H1 (cell line): ENCODE data around the gene CHMP4B. TPM values are rescaled to one million over a fixed set of nuclear protein-coding genes. Genes with fewer than 3 reads are reported as not detected.

Source experiments
- CTCF ChIA-PET: fragments of 300-600 bp; sonication (Branson Sonifier 250); formaldehyde crosslinking; loops from one replicate; lab custom pipeline; 2021; ENCODE audit not compliant: partially characterized antibody; lab: Charles Lee
- POLR2A ChIA-PET: fragments of 300-600 bp; sonication (Branson Sonifier 250); formaldehyde crosslinking; loops from one replicate; lab custom pipeline; 2021; ENCODE audit warnings: inconsistent platforms; ENCODE audit not compliant: partially characterized antibody; lab: Charles Lee
- DNase-seq, 2 experiments: peaks; one replicate each; pipeline versions ENCODE4 v3.0.0 to v3.0.0-alpha.2; 2010 to 2022; ENCODE audit warnings: low spot score in 2 of 2, low read depth in 1 of 2, mixed read lengths in 1 of 2
- FAIRE-seq: peaks from 2 replicates; lab custom pipeline; 2011; peaks lifted over from hg19 to GRCh38; lab: Jason Lieb, UNC
- H2AFZ ChIP-seq: 2 replicates; pipeline ENCODE4 v1.8.1; 2012; ENCODE audit warnings: low read length, inconsistent platforms
- H2AK5ac ChIP-seq: 2 replicates; pipeline ENCODE4 v1.6.1; 2013; ENCODE audit warnings: low read depth, low read length
- H2BK120ac ChIP-seq: replicated peaks from 2 replicates; pipeline ENCODE3; 2013; ENCODE audit warnings: low read depth, low read length, inconsistent platforms
- H2BK12ac ChIP-seq: 2 replicates; pipeline ENCODE4 v1.6.1; 2013; ENCODE audit warnings: low read depth, low read length
- H2BK15ac ChIP-seq: 2 replicates; pipeline ENCODE4 v1.6.1; 2013; ENCODE audit warnings: low read length
- H2BK20ac ChIP-seq: 2 replicates; pipeline ENCODE4 v1.6.1; 2013; ENCODE audit warnings: low read length
- H2BK5ac ChIP-seq: 2 replicates; pipeline ENCODE4 v1.6.1; 2013; ENCODE audit warnings: low read depth, low read length
- H3K14ac ChIP-seq: 2 replicates; pipeline ENCODE4 v1.6.1; 2013; ENCODE audit warnings: inconsistent platforms; ENCODE audit not compliant: insufficient read length
- H3K18ac ChIP-seq: 2 replicates; pipeline ENCODE4 v1.6.1; 2013; ENCODE audit warnings: low read length; ENCODE audit errors: extremely low read depth
- H3K23ac ChIP-seq: 2 replicates; pipeline ENCODE4 v1.6.1; 2013; ENCODE audit warnings: inconsistent platforms; ENCODE audit not compliant: insufficient read length
- H3K23me2 ChIP-seq: 2 replicates; pipeline ENCODE4 v1.6.1; 2013; ENCODE audit warnings: low read depth, low read length
- H3K27ac ChIP-seq: 2 replicates; pipeline ENCODE4 v1.6.1; 2011; ENCODE audit warnings: low read depth, low read length, inconsistent platforms
- H3K27me3 ChIP-seq, 4 experiments: replicated peaks in 1 of 4; 1 replicate in 1 of 4; 2 replicates in 3 of 4; pipeline versions ENCODE4 v1.6.1 to v1.8.1; 2011 to 2013; ENCODE audit warnings: low read length in 3 of 4, mild to moderate bottlenecking in 3 of 4, inconsistent platforms in 2 of 4, mixed read lengths in 2 of 4, moderate library complexity in 1 of 4; ENCODE audit not compliant: control insufficient read depth in 3 of 4, insufficient read depth in 3 of 4; ENCODE audit errors: extremely low read depth in 1 of 4
- H3K36me3 ChIP-seq, 4 experiments: 2 replicates each; pipeline versions ENCODE4 v1.6.1 to v1.8.1; 2011 to 2013; ENCODE audit warnings: mild to moderate bottlenecking in 4 of 4, low read length in 3 of 4, moderate library complexity in 2 of 4, control low read depth in 1 of 4, inconsistent platforms in 1 of 4; ENCODE audit not compliant: insufficient read depth in 4 of 4, control insufficient read depth in 2 of 4
- H3K4ac ChIP-seq: replicated peaks from 2 replicates; pipeline ENCODE3; 2013; ENCODE audit warnings: low read length, low read depth, mixed read lengths, inconsistent platforms; ENCODE audit not compliant: insufficient read length
- H3K4me1 ChIP-seq, 4 experiments: replicated peaks in 1 of 4; 1 replicate in 1 of 4; 2 replicates in 3 of 4; pipeline versions ENCODE4 v1.6.1 to v1.8.1; 2011 to 2013; ENCODE audit warnings: low read length in 3 of 4, inconsistent platforms in 2 of 4, mixed read lengths in 1 of 4; ENCODE audit not compliant: insufficient read depth in 4 of 4, control insufficient read depth in 3 of 4
- H3K4me2 ChIP-seq, 2 experiments: 2 replicates each; pipeline versions ENCODE4 v1.6.1 to v1.8.1; 2011 to 2013; ENCODE audit warnings: low read depth in 2 of 2, low read length in 2 of 2, control low read depth in 1 of 2, inconsistent platforms in 1 of 2, mild to moderate bottlenecking in 1 of 2; ENCODE audit not compliant: insufficient read depth in 1 of 2
- H3K4me3 ChIP-seq, 4 experiments: fragments of 200-600, 300-600 bp in 1 of 4; sonication (generic), shearing (Covaris generic), sonication (Bioruptor Twin) in 1 of 4; 2 replicates each; pipeline versions ENCODE4 v1.5.1 to v1.8.1; 2011 to 2016; ENCODE audit warnings: low read length in 4 of 4, low read depth in 3 of 4, control low read depth in 2 of 4, inconsistent platforms in 2 of 4, mild to moderate bottlenecking in 2 of 4, mixed read lengths in 1 of 4, moderate library complexity in 1 of 4; ENCODE audit not compliant: insufficient read depth in 2 of 4; ENCODE audit errors: extremely low read depth in 1 of 4
- H3K56ac ChIP-seq: replicated peaks from 2 replicates; pipeline ENCODE3; 2013; ENCODE audit warnings: low read depth, mild to moderate bottlenecking, mixed read lengths, low read length, inconsistent platforms; ENCODE audit not compliant: insufficient read length
- H3K79me1 ChIP-seq: 2 replicates; pipeline ENCODE4 v1.6.1; 2013; ENCODE audit warnings: low read depth, low read length, control low read depth
- H3K79me2 ChIP-seq, 2 experiments: 2 replicates each; pipeline versions ENCODE4 v1.6.1 to v1.8.1; 2012 to 2013; ENCODE audit warnings: low read length in 2 of 2, mild to moderate bottlenecking in 2 of 2, inconsistent platforms in 1 of 2; ENCODE audit not compliant: insufficient read depth in 2 of 2, control insufficient read depth in 1 of 2
- H3K9ac ChIP-seq, 4 experiments: replicated peaks in 1 of 4; 1 replicate in 1 of 4; 2 replicates in 3 of 4; pipeline versions ENCODE4 v1.6.1 to v1.8.1; 2011 to 2013; ENCODE audit warnings: low read depth in 3 of 4, low read length in 3 of 4, control low read depth in 2 of 4, mild to moderate bottlenecking in 2 of 4, moderate library complexity in 2 of 4, inconsistent platforms in 1 of 4; ENCODE audit errors: extremely low read depth in 1 of 4
- H3K9me3 ChIP-seq, 2 experiments: 2 replicates each; pipeline versions ENCODE4 v1.6.1 to v1.8.1; 2012 to 2013; ENCODE audit warnings: mild to moderate bottlenecking in 2 of 2, moderate library complexity in 2 of 2, control low read depth in 1 of 2, inconsistent platforms in 1 of 2, low read depth in 1 of 2, low read length in 1 of 2, mixed read lengths in 1 of 2; ENCODE audit not compliant: insufficient read depth in 2 of 2
- H4K20me1 ChIP-seq, 2 experiments: replicated peaks in 1 of 2; 2 replicates each; pipeline versions ENCODE3 to v1.8.1; 2011 to 2013; ENCODE audit warnings: inconsistent platforms in 2 of 2, low read length in 2 of 2, mild to moderate bottlenecking in 1 of 2; ENCODE audit not compliant: insufficient read depth in 2 of 2, control insufficient read depth in 1 of 2
- H4K5ac ChIP-seq: 2 replicates; pipeline ENCODE4 v1.6.1; 2013; ENCODE audit warnings: low read length, low read depth, mixed read lengths, inconsistent platforms; ENCODE audit not compliant: insufficient read length
- H4K8ac ChIP-seq: 2 replicates; pipeline ENCODE4 v1.8.0; 2013; ENCODE audit warnings: mild to moderate bottlenecking, moderate library complexity, low read length, inconsistent platforms; ENCODE audit not compliant: insufficient read depth; ENCODE audit errors: extremely low read depth
- H4K91ac ChIP-seq: replicated peaks from 2 replicates; pipeline ENCODE3; 2013; ENCODE audit warnings: low read length, mixed read lengths, inconsistent platforms; ENCODE audit not compliant: insufficient read length
- ATF3 ChIP-seq: IDR thresholded peaks from 2 replicates; pipeline ENCODE4 v1.6.1; 2011; ENCODE audit warnings: low read depth, mild to moderate bottlenecking, low read length; ENCODE audit not compliant: insufficient read depth
- CBX5 ChIP-seq: fragments of 300-800, 300-1000 bp; sonication (generic); IDR thresholded peaks from 2 replicates; pipeline ENCODE4 v1.7.1; 2016; ENCODE audit warnings: antibody characterized with exemption, low read length, low read depth
- CHD2 ChIP-seq: IDR thresholded peaks from 2 replicates; pipeline ENCODE4 v1.6.1; 2012; ENCODE audit warnings: low read length, improper control_type of control experiment
- CTBP2 ChIP-seq: IDR thresholded peaks from 2 replicates; pipeline ENCODE4 v1.7.0; 2011; ENCODE audit warnings: borderline replicate concordance, mild to moderate bottlenecking, moderate library complexity, mixed read lengths, low read length; ENCODE audit not compliant: insufficient read depth, insufficient read length
- KDM5A ChIP-seq: fragments of 200-600 bp; IDR thresholded peaks from 2 replicates; pipeline ENCODE4 v1.7.1; 2012; ENCODE audit warnings: mild to moderate bottlenecking, low read length, inconsistent platforms, mixed read lengths
- RNF2 ChIP-seq: fragments of 200-900, 300-1000 bp; sonication (generic); IDR thresholded peaks from 2 replicates; pipeline ENCODE4 v1.7.1; 2016; ENCODE audit warnings: borderline replicate concordance, low read depth, mild to moderate bottlenecking, antibody characterized with exemption, low read length; ENCODE audit not compliant: poor library complexity, severe bottlenecking; ENCODE audit errors: missing control alignments
- SIN3A ChIP-seq, 2 experiments: IDR thresholded peaks in 1 of 2; conservative IDR thresholded peaks in 1 of 2; 2 replicates each; pipeline ENCODE4 v1.6.1; 2011 to 2012; ENCODE audit warnings: low read length in 2 of 2, improper control_type of control experiment in 1 of 2, low read depth in 1 of 2, mild to moderate bottlenecking in 1 of 2
- SIRT6 ChIP-seq: IDR thresholded peaks from one replicate; pipeline ENCODE4 v1.7.1; 2012; ENCODE audit warnings: low read length, inconsistent platforms
- SUZ12 ChIP-seq: fragments of 200-600 bp; sonication (generic); IDR thresholded peaks from 2 replicates; pipeline ENCODE4 v1.6.1; 2012; ENCODE audit warnings: mild to moderate bottlenecking, inconsistent platforms, low read length, moderate library complexity, mixed read lengths
- TCF12 ChIP-seq: IDR thresholded peaks from 2 replicates; pipeline ENCODE4 v1.6.1; 2011; ENCODE audit warnings: low read depth, mild to moderate bottlenecking, low read length
- WGBS, 2 experiments: shearing (Covaris generic) in 1 of 2; methylation state at CpG; one replicate each; pipeline versions ENCODE4 v1.1.6 to v1.1.7; 2013 to 2015; ENCODE audit warnings: low lambda C conversion rate in 2 of 2, mixed read lengths in 2 of 2, inconsistent platforms in 1 of 2, low coverage in 1 of 2, missing lambda C conversion rate in 1 of 2; ENCODE audit not compliant: insufficient replicate concordance in 2 of 2, insufficient coverage in 1 of 2, insufficient read length in 1 of 2; ENCODE audit errors: extremely low coverage in 1 of 2, missing lambda C conversion rate in 1 of 2; 5-methylcytosine and 5-hydroxymethylcytosine counted together
- polyA plus RNA-seq, 7 experiments: library from polyadenylated mRNA; depleted of rRNA in 3 of 7; stranded (reverse) in 5 of 7; unstranded in 2 of 7; fragments of >200 nt in 5 of 7; fragments of 200-250 nt in 2 of 7; gene quantifications; 1 replicate in 5 of 7; 2 replicates in 1 of 7; 4 replicates in 1 of 7; pipeline versions ENCODE4 v1.2.1 to v1.2.3, GENCODE V29; 2011 to 2013; ENCODE audit warnings: missing spikeins in 2 of 7, mixed read lengths in 2 of 7
- total RNA-seq: library from RNA; stranded (reverse); fragmentation: NEBNext Ultra II Directional; extraction: Animal tissue kit (Norgen Biotek cat#: 25700); gene quantifications from 2 replicates; pipeline ENCODE4 v1.2.1, GENCODE V29; 2021
- TF ChIP-seq, protein P1 (sequence below): IDR thresholded peaks from 2 replicates; pipeline ENCODE4 v1.6.1; 2012; ENCODE audit warnings: inconsistent platforms

The CHMP4B gene
- total and polyA plus RNA-seq, 2 of the 8 experiments (the other 6 are each of a cell fraction or from before 2014, with no cell fraction given) = 38.6 to 66.3 TPM

GRCh38 chr20:33791021-33791420 lies 20.1 kb upstream of the CHMP4B start:
- no peak overlapping the region for H4K91ac ChIP-seq
- H3K4ac ChIP-seq = no peak overlapping the region
- H3K9me3 ChIP-seq = no peaks in the 10 kb centered on the region
- ChIA-PET POLR2A (no interaction called here), CTCF (interaction anchor here (0.6 to 5.0 kb wide), 15 partner anchors 8 to 285 kb away, joined by 3 to 51 read pairs (median 5); no protein-coding TSS in a partner anchor)
- no peak overlapping the region for H3K4me2 ChIP-seq
- no peak overlapping the region for H2AFZ ChIP-seq
- H2BK20ac ChIP-seq = no peak overlapping the region
- no peaks in the 10 kb centered on the region for H3K79me1 ChIP-seq
- no peak overlapping the region; the same call in 1 of the 2 replicates for H3K18ac ChIP-seq
- 98% methylated on average over 22 of the region's 31 CpGs; no CpG with 5 or more reads in 1 of the 2 experiments for WGBS, 2 experiments
- TF ChIP-seq SIRT6 (no peak), SUZ12 (no peak), CBX5 (no peak), KDM5A (no peak), CTBP2 (no peak), SIN3A (conservative IDR thresholded peaks at IDR 0.05 in 1 of 2, IDR thresholded peaks at IDR 0.05 in 1 of 2; ENCODE audit: low read depth in 1 of 2, low read length in 2 of 2) (no peak), RNF2 (no peak), TCF12 (no peak), CHD2 (no peak), ATF3 (no peak)
- TF ChIP-seq, protein P1, sequence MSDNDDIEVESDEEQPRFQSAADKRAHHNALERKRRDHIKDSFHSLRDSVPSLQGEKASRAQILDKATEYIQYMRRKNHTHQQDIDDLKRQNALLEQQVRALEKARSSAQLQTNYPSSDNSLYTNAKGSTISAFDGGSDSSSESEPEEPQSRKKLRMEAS = no peak
- no peak overlapping the region for H2AK5ac ChIP-seq
- H3K23me2 ChIP-seq = no peaks in the 10 kb centered on the region
- no peaks in the 10 kb centered on the region for H3K4me1 ChIP-seq
- H3K4me3 ChIP-seq = no peak overlapping the region
- no peaks in the 10 kb centered on the region for H3K79me2 ChIP-seq
- no peak overlapping the region for H2BK120ac ChIP-seq
- H2BK12ac ChIP-seq = no peak overlapping the region
- H2BK15ac ChIP-seq = no peak overlapping the region
- no peak overlapping the region for H3K14ac ChIP-seq
- no peak overlapping the region for H2BK5ac ChIP-seq
- H4K5ac ChIP-seq = no peak overlapping the region
- no peak overlapping the region for H3K9ac ChIP-seq
- H3K56ac ChIP-seq = no peak overlapping the region
- H3K27me3 ChIP-seq = no peaks in the 10 kb centered on the region
- no peak overlapping the region for H3K23ac ChIP-seq
- H3K36me3 ChIP-seq = peaks cover 0 to 2% (median 0%) of the 10 kb centered on the region in 4 experiments; a peak in 1 of 8 replicates
- H4K8ac ChIP-seq = no peak overlapping the region; the same call in 1 of the 2 replicates
- no peak for DNase-seq
- no peak overlapping the region for H3K27ac ChIP-seq
- no peak for FAIRE-seq
- H4K20me1 ChIP-seq = no peaks in the 10 kb centered on the region
